B cell (primary cell): ENCODE measurements around the gene OST4. TPM values are rescaled to one million over a fixed set of nuclear protein-coding genes. Genes with fewer than 3 reads are reported as not detected.
"Not testable (repeated sequence)": the region's sequence is repeated elsewhere in the genome, so short reads cannot be mapped to it uniquely, and the experiment has no call there.

Experiments used
- ATAC-seq: fragments of 200-7000 bp; cut with Tn5 transposase; one replicate; pipeline ENCODE4 v1.10.0; 2021; ENCODE audit warnings: low read depth, mild to moderate bottlenecking, moderate number of reproducible peaks, moderate library complexity
- CTCF ChIA-PET: fragments of 350-600 bp; sonication (Branson Sonifier 250); formaldehyde crosslinking; loops from one replicate; lab custom pipeline; 2021; ENCODE audit warnings: antibody characterized with exemption, inconsistent platforms; lab: Charles Lee
- POLR2A ChIA-PET: fragments of 350-600 bp; sonication (Branson Sonifier 250); formaldehyde crosslinking; loops from one replicate; lab custom pipeline; 2021; ENCODE audit warnings: antibody characterized with exemption; lab: Charles Lee
- DNase-seq: peaks from one replicate; pipeline ENCODE4 v3.0.0; 2013
- H2AFZ ChIP-seq: 2 replicates; pipeline ENCODE4 v1.6.1; 2012; ENCODE audit warnings: mild to moderate bottlenecking, low read depth, low read length; ENCODE audit not compliant: insufficient read depth, poor library complexity, severe bottlenecking
- H3K27ac ChIP-seq, 2 donors: 1 replicate in 1 of 2; 2 replicates in 1 of 2; pipeline ENCODE4 v1.5.1; 2012 to 2013; ENCODE audit warnings: low read length in 2 of 2, mild to moderate bottlenecking in 2 of 2, moderate library complexity in 1 of 2
- H3K27me3 ChIP-seq, 4 experiments: fragments of 200-600 bp in 1 of 4; sonication (generic) in 1 of 4; replicated peaks in 1 of 4; 1 replicate in 2 of 4; 2 replicates in 2 of 4; pipeline versions ENCODE4 v1.6.1 to v1.7.0; 2013 to 2016; ENCODE audit warnings: low read length in 3 of 4, mild to moderate bottlenecking in 2 of 4, mixed read lengths in 1 of 4, moderate library complexity in 1 of 4; ENCODE audit not compliant: insufficient read depth in 4 of 4, control insufficient read depth in 3 of 4; ENCODE audit errors: control extremely low read depth in 1 of 4
- H3K36me3 ChIP-seq, 2 experiments: replicated peaks in 1 of 2; 1 replicate in 1 of 2; 2 replicates in 1 of 2; pipeline versions ENCODE4 v1.6.1 to v1.7.1; 2013; ENCODE audit warnings: low read length in 1 of 2; ENCODE audit not compliant: insufficient read depth in 2 of 2, control insufficient read depth in 1 of 2; ENCODE audit errors: control extremely low read depth in 1 of 2, extremely low read depth in 1 of 2
- H3K4me1 ChIP-seq, 2 donors: fragments of 200-600 bp in 1 of 2; sonication (generic) in 1 of 2; 1 replicate in 1 of 2; 2 replicates in 1 of 2; pipeline versions ENCODE4 v1.5.1 to v1.6.1; 2013 to 2017; ENCODE audit warnings: low read length in 2 of 2; ENCODE audit not compliant: control insufficient read depth in 2 of 2, insufficient read depth in 2 of 2
- H3K4me2 ChIP-seq: replicated peaks from 2 replicates; pipeline ENCODE3; 2012; ENCODE audit warnings: mild to moderate bottlenecking, low read depth, low read length; ENCODE audit not compliant: poor library complexity, severe bottlenecking
- H3K4me3 ChIP-seq, 5 experiments: fragments of 200-600 bp in 1 of 5; sonication (generic) in 1 of 5; 1 replicate in 3 of 5; 2 replicates in 2 of 5; pipeline versions ENCODE4 v1.5.1 to v1.7.0; 2011 to 2016; ENCODE audit warnings: low read length in 4 of 5, mild to moderate bottlenecking in 4 of 5, low read depth in 2 of 5, control low read depth in 1 of 5, moderate library complexity in 1 of 5; ENCODE audit not compliant: insufficient read depth in 1 of 5; ENCODE audit errors: control extremely low read depth in 1 of 5, extremely low read depth in 1 of 5
- H3K79me2 ChIP-seq: fragments of 200-600 bp; sonication (generic); one replicate; pipeline ENCODE4 v1.6.0; 2016; ENCODE audit warnings: low read length; ENCODE audit not compliant: control insufficient read depth, insufficient read depth
- H3K9ac ChIP-seq: fragments of 200-600 bp; sonication (generic); 2 replicates; pipeline ENCODE4 v1.6.1; 2017; ENCODE audit warnings: mild to moderate bottlenecking, low read length, moderate library complexity
- H3K9me3 ChIP-seq, 3 donors: one replicate each; pipeline versions ENCODE4 v1.6.1 to v1.7.1; 2013; ENCODE audit warnings: low read length in 2 of 3; ENCODE audit not compliant: control insufficient read depth in 2 of 3, insufficient read depth in 1 of 3; ENCODE audit errors: control extremely low read depth in 1 of 3
- H4K20me1 ChIP-seq: 2 replicates; pipeline ENCODE4 v1.6.0; 2012; ENCODE audit warnings: mild to moderate bottlenecking, low read length; ENCODE audit not compliant: insufficient read depth, control insufficient read depth, poor library complexity, severe bottlenecking
- H3K27ac Mint-ChIP-seq: one replicate; pipeline ENCODE4 v1.8.0; 2021; ENCODE audit warnings: mixed read lengths
- H3K27me3 Mint-ChIP-seq: one replicate; pipeline ENCODE4 v1.8.0; 2021; ENCODE audit warnings: mixed read lengths
- H3K4me1 Mint-ChIP-seq: one replicate; pipeline ENCODE4 v1.8.0; 2021; ENCODE audit warnings: mixed read lengths
- H3K4me3 Mint-ChIP-seq: one replicate; pipeline ENCODE4 v1.8.0; 2021; ENCODE audit warnings: mixed read lengths
- H3K9me3 Mint-ChIP-seq: one replicate; pipeline ENCODE4 v1.8.0; 2022; ENCODE audit warnings: mixed read lengths; ENCODE audit not compliant: insufficient read depth
- CTCF ChIP-seq: fragments of 200-600 bp; IDR thresholded peaks from one replicate; pipeline ENCODE4 v1.8.0; 2022; ENCODE audit warnings: antibody characterized with exemption, mild to moderate bottlenecking
- EZH2 ChIP-seq: IDR thresholded peaks from 2 replicates; pipeline ENCODE4 v1.6.1; 2012; ENCODE audit warnings: borderline replicate concordance, low read depth, mild to moderate bottlenecking, moderate library complexity, low read length; ENCODE audit not compliant: insufficient read depth, poor library complexity, severe bottlenecking
- WGBS: methylation state at CpG from one replicate; pipeline ENCODE4 v1.1.5; 2013; ENCODE audit warnings: missing lambda C conversion rate; ENCODE audit not compliant: insufficient coverage; 5-methylcytosine and 5-hydroxymethylcytosine counted together
- intact Hi-C: fragments of 100-400 bp; cut with micrococcal nuclease; formaldehyde crosslinking; loops from one replicate; pipeline ENCODE4 v1.10.0; 2022
- polyA minus RNA-seq: library from RNA; depleted of rRNA, polyadenylated mRNA; stranded (reverse); fragments of >200 nt; gene quantifications from 2 replicates; pipeline ENCODE4 v1.2.3, GENCODE V29; 2012
- polyA plus RNA-seq: library from polyadenylated mRNA; depleted of rRNA; stranded (reverse); fragments of >200 nt; gene quantifications from 2 replicates; pipeline ENCODE4 v1.2.3, GENCODE V29; 2012
- total RNA-seq, 2 donors: library from RNA; stranded (reverse); fragments of 120-200 nt in 1 of 2; gene quantifications; 1 replicate in 1 of 2; 2 replicates in 1 of 2; pipeline versions ENCODE4 v1.2.3 to v1.2.4, GENCODE V29; 2013 to 2022

The OST4 gene
- 195 and 199 TPM in 2 replicates for total RNA-seq
- total RNA-seq (2013): 339 TPM
- polyA plus RNA-seq: 186 and 257 TPM in 2 replicates
- 190 and 236 TPM in 2 replicates for polyA minus RNA-seq

DNA sequence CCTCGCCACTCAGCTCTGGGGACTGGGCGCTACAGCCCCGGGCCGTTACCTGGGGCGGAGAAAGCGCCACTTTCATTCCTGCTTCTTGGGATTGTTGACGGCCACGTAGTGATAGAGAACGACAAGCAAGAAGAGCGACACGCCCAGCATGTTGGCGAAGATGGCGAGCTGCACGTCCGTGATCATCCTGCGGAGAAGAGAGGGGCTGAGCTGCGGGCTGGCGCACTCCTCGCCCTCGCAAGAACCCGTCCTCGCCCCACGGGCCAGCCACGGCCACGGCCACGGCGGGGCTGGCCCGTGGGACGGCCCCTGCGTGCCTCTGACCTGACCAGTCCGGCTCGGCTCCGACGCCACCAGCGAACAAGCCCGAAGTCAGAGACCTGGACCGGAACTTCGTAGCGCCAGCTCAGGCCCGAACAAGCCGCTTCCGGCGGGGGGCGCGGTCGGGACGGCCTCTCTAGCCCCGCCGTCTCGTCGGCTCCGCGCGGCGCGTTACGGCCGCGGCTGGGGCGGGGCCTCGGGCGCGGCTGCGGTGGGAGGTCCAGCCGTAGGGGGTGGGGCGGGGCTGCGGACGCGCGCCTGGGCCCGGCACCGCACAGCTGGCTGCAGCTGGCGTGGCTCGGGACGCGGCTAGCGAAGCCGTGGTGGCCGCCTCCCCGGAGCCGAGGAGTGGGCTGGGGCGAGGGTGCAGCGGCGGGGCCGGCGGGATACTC, at the start of gene OST4:
TSS of gene OST4 (minus strand) at position 378 of the 713 bp plus-strand sequence.
- Histone ChIP-seq H3K9me3 (no peaks in the 10 kb centered on the region), H3K27me3 (no peaks in the 10 kb centered on the region), H4K20me1 (peaks cover 17% of the 10 kb centered on the region), H3K79me2 (peaks cover 33% of the 10 kb centered on the region), H3K9ac (peak within 1 kb of the TSS; percentile 83), H3K4me3 (peak within 1 kb of the TSS; percentile 79 to 91 (median 88)), H3K36me3 (peaks cover 6 to 29% of the 10 kb centered on the region in 2 experiments), H2AFZ (peak within 1 kb of the TSS; percentile 82), H3K4me1 (peaks cover 35 to 43% of the 10 kb centered on the region in 2 donors), H3K4me2 (peak within 1 kb of the TSS; percentile 90), H3K27ac (peak within 1 kb of the TSS; percentile 64 to 87)
- H3K27me3 Mint-ChIP-seq: no peaks in the 10 kb centered on the region
- H3K4me3 Mint-ChIP-seq: peak within 1 kb of the TSS; percentile 99
- ATAC-seq: peak; percentile 95
- ChIA-PET POLR2A (interaction anchor here (0.5 to 3.4 kb wide), 8 partner anchors 10 to 299 kb away, joined by 3 to 48 read pairs (median 5); partner anchors contain the start of genes AGBL5, ATRAID, KHK and PREB), CTCF (interaction anchor here (0.8 to 3.3 kb wide), 11 partner anchors 10 to 557 kb away, joined by 3 to 30 read pairs (median 7); partner anchors contain the start of genes AGBL5, CCDC121, KHK and TMEM214)
- H3K9me3 Mint-ChIP-seq: no peaks in the 10 kb centered on the region
- intact Hi-C loops: loop anchor here (1.0 to 2.0 kb wide), 7 partner anchors 10 to 299 kb away; partner anchors contain the start of genes AGBL5, EIF2B4, KHK and PREB
- TF ChIP-seq EZH2 (no peak), CTCF (no peak)
- peak; percentile 93 for DNase-seq
- under 1% methylated on average over 85 of the region's 86 CpGs for WGBS
- peaks cover 62% of the 10 kb centered on the region for H3K4me1 Mint-ChIP-seq
- H3K27ac Mint-ChIP-seq: peak within 1 kb of the TSS; percentile 95

GRCh38 chr2:27119330-27119670, 47.8 kb upstream of the OST4 start:
- H3K27ac Mint-ChIP-seq, intact Hi-C loops, H3K9me3 Mint-ChIP-seq, POLR2A ChIA-PET, H3K9me3 ChIP-seq, ATAC-seq, H3K36me3 ChIP-seq, DNase-seq, H3K79me2 ChIP-seq, CTCF ChIA-PET, H4K20me1 ChIP-seq, H3K27ac ChIP-seq: not testable (repeated sequence)
- Histone ChIP-seq H3K9ac (peak overlapping the region; percentile 55), H3K27me3 (peaks cover 0 to 26% (median 12%) of the 10 kb centered on the region in 4 experiments), H3K4me3 (peak overlapping the region in 2 of 5 experiments; percentile 38 to 50), H2AFZ (peak overlapping the region; percentile 56), H3K4me2 (peak overlapping the region; percentile 84), H3K4me1 (peaks cover 21 to 24% of the 10 kb centered on the region in 2 donors)
- peak overlapping the region; percentile 85 for H3K4me3 Mint-ChIP-seq
- peaks cover 18% of the 10 kb centered on the region for H3K4me1 Mint-ChIP-seq
- WGBS: 60% methylated on average over 4 of the region's 8 CpGs
- H3K27me3 Mint-ChIP-seq: peaks cover 39% of the 10 kb centered on the region
